ENCODE measurements around the gene ZNF618.

ZNF618 gene

DNA sequence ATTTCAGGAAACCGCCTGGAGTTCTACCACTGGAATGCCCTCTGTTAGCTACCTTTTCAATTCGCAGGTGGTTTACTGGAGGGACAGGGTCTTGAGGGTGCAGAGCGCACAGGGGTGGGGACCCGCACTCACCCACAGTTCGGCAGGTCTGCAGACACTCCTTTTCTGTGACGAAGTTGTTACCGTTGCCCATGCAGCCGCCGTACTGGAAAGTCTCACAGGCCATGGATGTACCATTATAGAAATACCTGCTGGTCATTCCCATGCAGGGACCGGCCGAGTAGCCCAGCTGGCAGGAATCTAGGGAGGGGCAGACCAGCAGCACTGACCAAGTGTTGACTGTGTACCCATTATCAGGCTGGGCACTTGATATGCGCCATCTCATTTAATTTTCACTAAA, 185.2 kb downstream of the ZNF618 start:
- DNase-seq (ENCODE audit: low spot score), result no peak

DNA sequence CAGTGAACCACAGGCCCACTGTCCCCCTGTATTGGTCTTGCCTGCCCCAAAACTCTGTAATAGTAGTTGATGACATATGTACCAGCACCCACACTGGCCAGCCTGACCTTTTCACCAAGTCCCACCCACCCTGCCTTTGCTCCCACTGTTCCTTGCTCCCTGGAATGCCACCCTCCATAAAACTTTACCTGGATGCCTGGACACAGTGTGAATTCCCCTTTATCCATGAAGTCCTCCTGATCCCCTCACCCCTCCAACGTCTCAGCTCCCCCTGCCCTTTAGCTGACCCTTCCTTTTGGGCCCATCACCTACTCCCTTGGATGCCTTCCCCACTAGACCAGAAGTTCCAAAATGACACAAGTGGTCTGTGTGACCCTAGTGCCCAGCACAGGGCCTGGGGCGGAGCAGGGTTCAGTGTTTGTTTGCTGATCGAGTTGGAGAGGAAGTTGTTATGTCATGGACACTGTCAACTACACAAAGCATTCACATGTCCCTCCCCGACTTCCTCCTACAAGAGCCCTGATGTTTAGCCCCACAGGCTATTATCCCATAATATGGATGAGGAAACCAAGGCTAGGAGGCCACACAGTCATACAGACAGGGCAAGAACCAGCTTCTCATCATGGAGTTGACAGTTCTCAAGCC, 185.8 kb downstream of the ZNF618 start:
- no peak for DNase-seq (ENCODE audit: low spot score)

DNA sequence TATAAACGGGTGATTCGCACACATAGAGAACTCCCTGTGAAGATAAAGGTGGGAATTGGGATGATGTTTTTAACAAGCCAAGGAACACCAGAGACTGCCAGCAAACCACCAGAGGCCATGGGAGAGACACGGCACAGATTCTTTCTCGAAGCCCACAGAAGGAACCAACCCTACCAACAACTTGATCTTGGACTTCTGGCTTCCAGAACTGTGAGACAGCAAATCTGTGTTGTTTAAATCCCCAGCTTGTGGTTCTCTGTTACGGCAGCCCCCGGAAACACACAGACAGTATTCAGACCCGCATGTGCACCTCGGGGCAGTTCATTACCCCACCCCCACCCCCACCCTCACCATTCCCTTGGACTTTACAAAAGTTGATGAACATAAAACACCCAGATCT, 189.2 kb downstream of the ZNF618 start:
- DNase-seq (ENCODE audit: low spot score), result no peak

DNA sequence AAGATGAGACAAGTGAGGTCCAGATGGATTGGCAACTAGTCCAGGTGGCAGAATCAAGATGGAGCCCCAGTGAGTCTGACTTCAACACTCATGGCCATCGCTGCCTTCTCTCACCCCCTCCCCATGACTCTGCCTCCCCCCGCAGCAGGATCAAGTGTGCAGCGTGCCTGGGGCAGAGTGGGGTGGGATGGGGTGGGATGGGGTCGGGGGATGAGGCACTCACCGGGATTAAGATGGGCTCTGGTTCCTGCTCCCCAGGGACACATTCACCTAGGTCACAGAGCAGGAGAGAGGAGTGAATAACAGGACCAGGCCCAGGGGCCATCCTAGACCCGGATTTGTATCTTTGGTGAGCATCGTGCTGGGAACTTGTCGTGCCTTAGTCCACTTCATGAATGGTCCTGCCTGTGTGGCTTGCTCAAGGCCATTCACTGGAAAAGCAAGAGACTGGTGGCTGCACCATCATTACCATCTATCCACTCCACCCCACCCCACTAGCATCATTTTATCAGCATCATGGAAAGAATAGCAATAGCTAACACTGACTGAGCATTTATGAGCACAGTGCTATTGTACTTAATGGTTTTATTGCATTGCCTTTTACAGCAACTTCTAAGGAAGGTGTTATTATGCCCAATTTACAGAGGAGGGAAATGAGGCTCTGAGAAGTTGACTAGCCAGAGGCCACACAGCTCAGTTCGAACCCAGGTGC, 193.5 kb downstream of the ZNF618 start:
- no peak for DNase-seq (ENCODE audit: low spot score)

DNA sequence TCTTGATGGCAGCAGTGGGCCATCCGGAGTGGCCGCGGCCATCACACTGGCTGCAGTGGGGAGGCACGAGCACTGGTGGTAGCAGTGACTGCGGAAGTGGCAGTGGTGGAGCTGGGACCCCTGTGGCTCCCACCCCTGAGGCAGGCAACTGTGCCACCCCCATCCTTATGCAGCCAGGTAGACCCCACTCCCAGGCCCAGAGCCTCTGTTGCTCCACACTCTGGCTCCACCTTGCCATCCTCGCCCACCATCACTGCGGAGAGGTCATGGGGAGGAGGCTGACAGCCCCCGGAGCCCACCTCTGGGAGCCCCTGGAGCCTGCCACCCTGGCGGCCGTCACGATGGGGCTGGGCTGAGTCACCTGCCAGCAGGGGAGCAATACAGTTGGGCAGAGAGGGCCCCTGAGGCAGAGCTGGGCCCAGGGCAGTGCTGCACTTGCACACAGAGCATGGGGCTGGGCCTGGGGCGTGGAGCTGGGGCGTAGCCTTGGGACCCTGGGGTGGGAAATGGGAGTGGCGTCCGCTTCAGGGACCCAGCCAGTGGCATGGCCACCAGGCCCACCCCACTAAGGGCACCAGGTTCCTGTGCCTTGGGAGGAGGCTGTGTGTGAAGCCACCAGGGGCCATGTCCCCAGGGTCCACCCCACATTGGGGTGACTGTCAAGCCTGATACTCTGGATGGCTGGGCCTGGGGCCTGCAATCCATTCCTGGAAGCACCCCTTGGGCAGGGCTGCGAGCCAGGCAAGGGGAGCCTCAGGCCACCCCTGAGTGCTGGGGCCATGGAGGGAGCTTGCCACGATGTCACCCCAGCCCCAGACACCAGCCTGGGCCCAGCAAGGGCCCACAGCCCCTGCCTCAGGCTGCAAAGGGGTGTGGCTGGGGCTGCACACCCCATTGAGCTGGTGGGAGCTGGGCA, 194.3 kb downstream of the ZNF618 start:
- DNase-seq (ENCODE audit: low spot score), result no peak

- DNase-seq (ENCODE audit: low spot score), result no peak
Observed at GRCh38 chr9:114071197-114071795, 195.2 kb downstream of the ZNF618 start.

DNA sequence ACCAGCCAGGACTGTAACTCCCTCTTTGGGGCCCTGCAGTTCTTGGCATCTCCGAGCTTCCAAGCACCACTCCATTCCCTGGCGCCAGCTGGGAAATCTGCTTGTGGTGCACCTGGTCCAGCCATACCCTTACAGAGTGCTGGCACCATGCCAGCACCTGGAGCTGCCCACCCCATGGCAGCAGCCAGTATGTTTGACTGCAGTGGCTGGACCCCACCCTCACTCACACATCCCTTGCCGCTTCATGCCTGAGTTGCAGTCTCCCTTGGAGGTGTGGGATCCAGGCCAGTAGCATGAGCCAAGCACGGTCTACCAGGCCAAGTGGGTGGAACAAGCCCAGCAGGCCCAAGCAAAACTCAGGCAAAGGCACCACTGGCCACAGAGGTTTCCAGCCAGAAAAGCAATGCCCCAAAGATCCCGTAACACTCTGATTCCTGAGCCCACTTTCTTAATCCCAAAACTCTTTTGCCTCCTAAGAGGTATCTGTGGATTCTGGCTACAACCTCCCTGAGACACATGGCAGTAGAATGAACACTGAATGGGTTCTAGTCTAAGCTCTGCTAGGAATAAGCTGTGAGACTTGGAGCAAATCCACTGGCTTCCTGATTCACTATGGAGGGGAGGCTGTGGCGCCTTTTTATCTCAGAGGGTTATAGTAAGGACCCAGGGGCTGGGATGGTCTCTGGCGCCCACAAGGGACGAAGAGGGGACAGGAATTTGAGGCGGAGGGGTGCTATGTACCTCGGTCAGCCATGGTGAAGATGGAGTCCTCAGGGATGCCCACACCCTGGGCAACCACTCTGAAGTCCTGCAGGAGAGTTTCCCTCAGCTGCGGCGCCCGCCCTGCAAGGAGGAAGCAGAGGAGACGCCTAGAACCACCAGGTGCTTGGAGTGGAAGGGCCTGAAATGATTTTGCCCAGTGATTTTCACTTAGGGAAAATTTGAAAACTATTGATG, 196.4 kb downstream of the ZNF618 start:
- DNase-seq (ENCODE audit: low spot score), result no peak

DNA sequence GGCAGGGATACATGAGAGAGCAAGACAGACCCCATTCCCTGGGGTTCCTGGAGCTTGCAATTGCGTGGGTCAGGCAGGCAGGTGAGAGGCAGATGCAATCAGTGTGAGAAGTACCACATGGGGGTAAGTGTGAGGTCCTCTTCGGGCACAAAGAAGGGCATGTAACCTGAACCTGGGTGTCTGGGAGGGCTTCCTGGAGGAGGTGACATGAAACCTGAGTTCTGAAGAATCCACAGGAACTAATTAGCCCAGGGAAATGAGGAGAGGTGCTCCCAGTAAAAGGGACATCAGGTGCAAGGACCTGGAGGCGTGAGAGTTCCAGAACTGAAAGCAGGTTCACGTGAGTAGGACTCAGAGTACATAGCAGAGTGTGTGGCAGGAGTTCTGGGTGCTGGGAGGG, 199.5 kb downstream of the ZNF618 start:
- no peak for DNase-seq (ENCODE audit: low spot score)

GRCh38 chr9:114076237-114077161, 200.4 kb downstream of the ZNF618 start:
- no peak for DNase-seq (ENCODE audit: low spot score)

GRCh38 chr9:114077162-114077837, 201.2 kb downstream of the ZNF618 start:
- DNase-seq (ENCODE audit: low spot score), result no peak

GRCh38 chr9:114078021-114078780, 202.1 kb downstream of the ZNF618 start, which contains the start of gene AMBP:
TSS of gene AMBP (minus strand) at chr9:114078300. CDS start at chr9:114078209, 91 bp downstream.
- peak; percentile 26 for DNase-seq (ENCODE audit: low spot score)

DNA sequence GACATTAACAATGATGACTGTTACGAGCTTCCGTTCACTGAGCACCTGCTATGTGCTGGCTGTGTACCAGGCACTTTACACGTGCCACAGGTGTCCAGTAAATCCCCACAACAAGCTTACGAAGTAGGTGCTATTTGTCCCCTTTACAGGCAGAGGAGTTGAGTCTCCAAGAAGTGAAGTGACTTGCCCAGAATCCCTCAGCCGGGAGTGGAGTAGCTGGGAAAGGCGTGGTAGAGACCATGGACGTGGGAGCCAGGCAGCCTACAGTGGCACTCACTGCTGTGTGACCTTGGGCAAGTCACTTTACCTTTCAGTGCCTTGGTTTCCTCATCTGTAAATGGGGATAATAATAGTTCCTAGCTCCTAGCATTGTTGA, 202.7 kb downstream of the ZNF618 start:
- no peak for DNase-seq (ENCODE audit: low spot score)

- DNase-seq (ENCODE audit: low spot score), result no peak
Observed at GRCh38 chr9:114080195-114080772, 204.2 kb downstream of the ZNF618 start.

GRCh38 chr9:114080773-114081440, 204.8 kb downstream of the ZNF618 start:
- no peak for DNase-seq (ENCODE audit: low spot score)

GRCh38 chr9:114081441-114082016, 205.4 kb downstream of the ZNF618 start:
- no peak for DNase-seq (ENCODE audit: low spot score)

GRCh38 chr9:114082017-114082762, 206.1 kb downstream of the ZNF618 start:
- DNase-seq (ENCODE audit: low spot score), result peak; percentile 75
